ENCODE measurements around the gene VPS26B.
"Not testable (repeated sequence)": the region's sequence is repeated elsewhere in the genome, so short reads cannot be mapped to it uniquely, and the experiment has no call there.

VPS26B gene

GRCh38 chr11:134223836-134224709 is at the start of gene VPS26B, which contains the start of gene NCAPD3:
Gene VPS26B, plus strand, starts transcription at chr11:134224671. Its CDS starts 452 bp downstream, at chr11:134225123.
Gene NCAPD3, minus strand, starts transcription at chr11:134223967. Its CDS starts 41 bp downstream, at chr11:134223926.
- peak; percentile 95 for DNase-seq

GRCh38 chr11:134176284-134176683 is 48.2 kb upstream of the VPS26B start:
- DNase-seq, result no peak

- DNase-seq, result no peak
Observed at GRCh38 chr11:134178032-134178674, 46.3 kb upstream of the VPS26B start.

GRCh38 chr11:134181707-134182106 is 42.8 kb upstream of the VPS26B start:
- no peak for DNase-seq

- not testable (repeated sequence) for DNase-seq
Observed at GRCh38 chr11:134188092-134188491, 36.4 kb upstream of the VPS26B start.

GRCh38 chr11:134196756-134197155 is 27.7 kb upstream of the VPS26B start:
- no peak for DNase-seq

- DNase-seq, result no peak
Observed at GRCh38 chr11:134199531-134199930, 24.9 kb upstream of the VPS26B start.

- no peak for DNase-seq
Observed at GRCh38 chr11:134200688-134201087, 23.8 kb upstream of the VPS26B start.

- no peak for DNase-seq
Observed at GRCh38 chr11:134202661-134203060, 21.8 kb upstream of the VPS26B start.

- no peak for DNase-seq
Observed at GRCh38 chr11:134205729-134206128, 18.7 kb upstream of the VPS26B start.

- DNase-seq, result no peak
Observed at GRCh38 chr11:134206185-134206584, 18.3 kb upstream of the VPS26B start.

GRCh38 chr11:134207538-134208239 is 16.8 kb upstream of the VPS26B start:
- no peak for DNase-seq

GRCh38 chr11:134215836-134216235 is 8.6 kb upstream of the VPS26B start:
- no peak for DNase-seq

- DNase-seq, result no peak
Observed at GRCh38 chr11:134216816-134217215, 7.7 kb upstream of the VPS26B start.

GRCh38 chr11:134223121-134223520 is 1.4 kb upstream of the VPS26B start:
- DNase-seq, result no peak

- peak; percentile 42 for DNase-seq
Observed at GRCh38 chr11:134224710-134225664, 516 bp downstream of the VPS26B start.

- DNase-seq, result no peak
Observed at GRCh38 chr11:134226806-134227325, 2.4 kb downstream of the VPS26B start.

- no peak for DNase-seq
Observed at GRCh38 chr11:134228625-134229024, 4.2 kb downstream of the VPS26B start.

- DNase-seq, result no peak
Observed at GRCh38 chr11:134229126-134229790, 4.8 kb downstream of the VPS26B start.

GRCh38 chr11:134230339-134230738 is 5.9 kb downstream of the VPS26B start:
- DNase-seq, result no peak

- no peak for DNase-seq
Observed at GRCh38 chr11:134231958-134232659, 7.6 kb downstream of the VPS26B start.
